H4 (cell line): Measurements from ENCODE around the gene STK36. TPM values are rescaled to one million over a fixed set of nuclear protein-coding genes. Genes with fewer than 3 reads are reported as not detected.

Experiments used
- DNase-seq: peaks from one replicate; pipeline ENCODE4 v3.0.0-alpha.2; 2015; ENCODE audit warnings: low spot score
- total RNA-seq: library from RNA; depleted of rRNA; stranded (reverse); fragments of >200 nt; shearing (Covaris generic); gene quantifications from 2 replicates; pipeline ENCODE4 v1.2.3, GENCODE V29; 2014; rRNA removed

The STK36 gene
- total RNA-seq, 1 experiment from 2014 or later, result 10.4 TPM

DNA sequence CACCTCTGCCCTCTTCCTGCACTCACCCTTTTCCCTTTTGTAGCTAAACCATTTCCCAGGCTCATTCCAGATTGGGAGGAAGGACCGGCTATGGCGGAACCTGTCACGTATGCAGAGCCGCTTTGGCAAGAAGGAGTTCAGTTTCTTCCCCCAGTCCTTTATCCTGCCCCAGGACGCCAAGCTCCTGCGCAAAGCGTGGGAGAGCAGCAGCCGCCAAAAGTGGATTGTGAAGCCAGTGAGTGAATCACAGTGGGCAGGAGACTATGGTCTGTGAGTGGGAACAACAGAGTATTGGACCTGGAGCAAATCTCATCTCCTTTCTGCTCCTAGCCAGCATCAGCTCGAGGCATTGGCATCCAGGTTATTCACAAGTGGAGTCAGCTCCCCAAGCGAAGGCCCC, 75.1 kb downstream of the STK36 start:
- no peak for DNase-seq

DNA sequence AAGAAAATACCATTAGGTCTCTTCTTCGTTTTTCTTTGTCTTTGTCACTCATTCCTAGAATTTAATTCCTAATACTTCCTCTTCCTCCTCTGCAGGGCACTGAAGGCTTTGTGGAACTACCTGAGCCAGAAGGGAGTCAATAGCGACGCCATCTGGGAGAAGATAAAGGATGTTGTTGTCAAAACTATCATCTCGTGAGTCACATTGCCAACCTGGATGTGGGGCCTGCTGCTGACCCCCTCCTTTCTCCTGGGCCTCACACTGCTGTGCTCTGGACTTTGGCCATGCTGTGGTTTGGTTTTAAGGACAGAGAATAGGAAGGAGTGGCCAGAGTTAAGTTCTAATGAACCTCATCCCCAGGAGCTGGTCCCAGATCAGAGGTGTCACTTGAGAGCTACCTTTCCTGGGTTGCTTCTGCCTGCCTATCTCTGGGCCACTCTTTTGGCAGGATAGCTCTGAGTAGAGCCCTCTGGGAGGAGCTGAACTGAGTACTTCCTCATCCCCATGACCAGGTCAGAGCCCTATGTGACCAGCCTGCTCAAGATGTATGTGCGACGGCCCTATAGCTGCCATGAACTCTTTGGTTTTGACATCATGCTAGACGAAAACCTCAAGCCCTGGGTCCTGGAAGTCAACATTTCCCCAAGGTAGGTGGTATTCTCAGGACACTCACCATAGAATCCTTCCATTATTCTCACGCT, 77.0 kb downstream of the STK36 start:
- no peak for DNase-seq

Other genes starting within 250 kb of the STK36 start
- 7.6 and 14.7 TPM in 2 replicates for gene USP37, start 103.7 kb upstream of the STK36 start, total RNA-seq
- 111 and 119 TPM in 2 replicates for gene CNOT9, start 103.2 kb upstream of the STK36 start, total RNA-seq
- gene PLCD4, start 64.2 kb upstream of the STK36 start, total RNA-seq, result 0.29 and 1.3 TPM in 2 replicates
- 4.2 and 6.8 TPM in 2 replicates for gene ZNF142, start 12.5 kb upstream of the STK36 start, total RNA-seq
- 15.9 and 28.1 TPM in 2 replicates for gene BCS1L, start 12.4 kb upstream of the STK36 start, total RNA-seq
- 35.2 and 59.5 TPM in 2 replicates for gene RNF25, start 84 bp upstream of the STK36 start, total RNA-seq
- gene TTLL4, start 38.7 kb downstream of the STK36 start, total RNA-seq, result 17.0 and 19.5 TPM in 2 replicates
- 0.21 TPM in 1 of 2 replicates, not detected in the other for gene CYP27A1, start 110.1 kb downstream of the STK36 start, total RNA-seq
- gene PRKAG3, start 159.7 kb downstream of the STK36 start, total RNA-seq, result not detected in 2 replicates
- 0.21 and 2.1 TPM in 2 replicates for gene WNT6, start 187.7 kb downstream of the STK36 start, total RNA-seq
- 0.12 TPM in 1 of 2 replicates, not detected in the other for gene WNT10A, start 208.8 kb downstream of the STK36 start, total RNA-seq